ENCODE measurements around the gene VPS11. TPM values are rescaled to one million over a fixed set of nuclear protein-coding genes. Genes with fewer than 3 reads are reported as not detected.

VPS11 gene
- 10 to 100 TPM; 11.8 to 39.0 (median 21.2) TPM for total RNA-seq

DNA sequence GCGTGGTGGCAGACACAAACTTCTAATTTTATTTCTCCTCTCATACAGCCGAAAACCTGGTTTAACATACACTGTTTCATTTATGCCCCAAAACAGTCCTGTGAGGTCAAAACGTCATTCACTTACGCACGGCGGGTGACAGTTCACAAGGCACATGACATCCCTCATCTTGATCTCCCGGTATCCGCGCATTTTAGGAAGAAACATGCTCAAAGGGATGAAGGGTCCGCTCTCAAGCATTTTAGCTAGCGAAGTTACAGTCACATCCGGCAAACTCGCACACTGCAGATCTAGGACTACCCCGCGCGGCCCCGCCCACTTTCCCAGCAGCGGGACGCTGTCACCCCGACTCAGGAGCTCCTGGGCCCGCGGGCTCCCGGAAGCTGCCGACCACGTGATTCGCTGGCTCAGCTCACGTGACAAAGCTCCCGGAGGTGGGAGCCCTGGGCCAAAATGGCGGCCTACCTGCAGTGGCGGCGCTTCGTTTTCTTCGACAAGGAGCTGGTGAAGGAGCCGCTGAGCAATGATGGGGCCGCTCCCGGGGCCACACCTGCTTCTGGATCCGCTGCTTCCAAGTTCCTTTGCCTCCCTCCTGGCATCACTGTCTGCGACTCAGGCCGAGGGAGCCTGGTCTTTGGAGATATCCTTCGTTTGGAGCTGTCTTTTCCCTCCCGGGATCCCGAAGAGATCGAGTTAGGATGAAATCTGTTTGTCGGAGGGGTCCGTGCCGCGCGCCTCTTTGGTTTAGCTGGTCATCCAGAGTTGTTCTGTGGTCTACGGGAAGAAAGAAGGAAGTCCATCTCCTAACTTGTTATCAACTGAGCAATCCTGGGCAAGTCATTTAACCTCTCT is at the start of gene VPS11:
Gene VPS11, plus strand, starts transcription at position 448 of the 852 bp plus-strand sequence. Its CDS starts 6 bp downstream, at position 454.
- Histone ChIP-seq H3K4me3 (peak within 1 kb of the TSS; percentile 67 to 82 (median 73)), H3K27ac (peak within 1 kb of the TSS; percentile 50 to 78), H3K4me1 (replicated peaks in 1 of 2) (peaks cover 6 to 9% of the 10 kb centered on the region in 2 donors)
- in situ Hi-C loops (cut with MboI; ENCODE audit: low pct_unique_long_range_greater_than_20kb in 2 of 9, low sequenced_read_pairs in 9 of 9, unreplicated experiment in 9 of 9): no loop called here
- peak; percentile 92 to 100 (median 99) for ATAC-seq (replicated peaks in 6 of 8)
- WGBS, 10 experiments: 0 to 7% (median 0%) methylated on average over 2 to 35 of the region's 49 CpGs; no CpG with 5 or more reads in 2 of the 10 experiments

DNA sequence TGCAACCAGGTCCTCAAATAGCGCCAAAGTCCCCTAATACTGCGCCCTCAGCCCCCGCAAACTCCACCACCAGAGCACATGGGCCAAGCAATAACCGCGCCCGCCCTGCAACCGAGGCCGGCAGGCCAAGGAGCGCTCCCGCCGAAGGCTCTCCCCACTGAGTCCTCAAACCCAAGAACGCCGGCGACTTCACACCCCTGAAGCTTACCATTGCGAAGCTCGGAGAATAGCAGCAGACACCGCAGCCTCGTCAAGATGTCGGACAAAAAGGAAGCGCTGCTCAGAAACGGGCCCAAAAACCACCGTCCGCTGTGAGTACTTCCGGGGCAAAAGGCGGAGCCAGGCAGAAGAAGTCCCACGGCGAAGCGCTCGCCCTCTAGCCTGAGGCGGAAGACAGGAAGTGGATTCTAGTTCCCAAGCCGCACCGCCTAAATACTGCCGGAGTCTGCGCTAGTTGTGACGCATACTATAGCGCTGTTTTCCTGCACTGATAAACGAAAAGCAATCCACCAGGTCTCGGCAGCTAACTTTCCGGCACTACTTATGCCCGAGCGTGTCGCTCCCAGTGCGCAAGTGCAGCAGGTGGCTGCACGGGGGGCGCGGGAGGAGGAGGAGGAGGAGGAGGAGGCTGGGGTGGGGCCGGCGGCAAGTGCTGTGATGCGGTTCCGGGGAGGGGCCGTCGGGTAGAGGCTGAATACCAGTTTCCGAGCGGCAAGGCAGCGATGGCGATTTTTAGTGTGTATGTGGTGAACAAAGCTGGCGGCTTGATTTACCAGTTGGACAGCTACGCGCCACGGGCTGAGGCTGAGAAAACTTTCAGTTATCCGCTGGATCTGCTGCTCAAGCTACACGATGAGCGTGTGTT is 49.3 kb upstream of the VPS11 start, which contains the start of the genes RPS25 and TRAPPC4:
Gene RPS25, minus strand, starts transcription at position 270 of the 865 bp plus-strand sequence. Its CDS starts 59 bp downstream, at position 211.
Gene TRAPPC4, plus strand, starts transcription at position 693 of the 865 bp plus-strand sequence. Its CDS starts 30 bp downstream, at position 723.
- 0 to 20% (median 0%) methylated on average over 1 to 16 of the region's 63 CpGs; no CpG with 5 or more reads in 3 of the 10 experiments for WGBS, 10 experiments
- H3K4me3 ChIP-seq: peak within 1 kb of the TSS; percentile 60 to 83 (median 72)
- ATAC-seq (replicated peaks in 6 of 8): peak; percentile 89 to 96 (median 94)
- peaks cover 15 to 19% of the 10 kb centered on the region in 2 donors for H3K4me1 ChIP-seq (replicated peaks in 1 of 2)
- peak within 1 kb of the TSS; percentile 81 to 96 for H3K27ac ChIP-seq
- in situ Hi-C loops (cut with MboI; ENCODE audit: low pct_unique_long_range_greater_than_20kb in 2 of 9, low sequenced_read_pairs in 9 of 9, unreplicated experiment in 9 of 9): no loop called here

DNA sequence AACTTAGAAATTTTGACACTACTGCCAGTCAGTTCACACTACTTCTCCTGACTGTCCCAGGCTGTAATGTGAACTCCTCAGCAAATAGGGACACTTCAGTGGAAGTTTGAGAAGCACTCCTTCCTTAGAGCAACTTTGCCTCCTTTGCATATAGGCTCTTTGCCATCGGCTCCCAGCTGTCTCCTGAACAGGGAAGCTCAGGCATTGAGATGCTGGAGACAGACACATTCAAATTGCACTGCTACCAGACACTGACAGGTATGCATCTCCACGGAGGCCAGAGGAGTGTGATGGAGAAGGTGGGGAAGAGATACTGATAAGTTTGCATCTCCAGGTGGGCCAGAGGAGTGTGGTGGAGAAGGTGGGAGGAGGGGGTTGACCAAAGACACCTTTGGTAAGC is 47.6 kb upstream of the VPS11 start:
- H3K27ac ChIP-seq: no peak overlapping the region
- no peak for ATAC-seq (replicated peaks in 6 of 8)
- H3K4me1 ChIP-seq (replicated peaks in 1 of 2): peaks cover 15 to 19% of the 10 kb centered on the region in 2 donors
- in situ Hi-C loops (cut with MboI; ENCODE audit: low pct_unique_long_range_greater_than_20kb in 2 of 9, low sequenced_read_pairs in 9 of 9, unreplicated experiment in 9 of 9): no loop called here
- peak overlapping the region; percentile 60 to 83 (median 72) for H3K4me3 ChIP-seq
- 20 to 72% (median 45%) methylated on average over 1 to 2 of the region's 2 CpGs; no CpG with 5 or more reads in 4 of the 10 experiments for WGBS, 10 experiments

DNA sequence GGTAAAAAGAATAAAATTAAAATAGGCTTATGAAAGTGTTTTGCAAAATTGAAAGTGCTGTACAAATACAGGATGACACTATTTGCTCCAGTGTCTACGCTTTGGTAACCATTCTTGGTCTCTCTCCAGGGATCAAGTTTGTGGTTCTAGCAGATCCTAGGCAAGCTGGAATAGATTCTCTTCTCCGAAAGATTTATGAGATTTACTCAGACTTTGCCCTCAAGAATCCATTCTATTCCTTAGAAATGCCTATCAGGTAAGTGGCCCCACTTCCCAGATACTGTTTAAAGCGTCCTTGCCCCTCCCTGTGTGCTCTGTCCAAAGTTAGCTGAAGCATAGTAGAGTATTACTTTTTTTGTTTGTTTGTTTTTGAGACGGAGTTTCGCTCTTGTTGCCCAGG is 46.0 kb upstream of the VPS11 start:
- no peak overlapping the region for H3K4me3 ChIP-seq
- 70 to 100% (median 94%) methylated on average over 1 to 4 of the region's 5 CpGs; no CpG with 5 or more reads in 1 of the 10 experiments for WGBS, 10 experiments
- in situ Hi-C loops (cut with MboI; ENCODE audit: low pct_unique_long_range_greater_than_20kb in 2 of 9, low sequenced_read_pairs in 9 of 9, unreplicated experiment in 9 of 9): no loop called here
- no peak for ATAC-seq (replicated peaks in 6 of 8)
- peaks cover 15 to 17% of the 10 kb centered on the region in 2 donors for H3K4me1 ChIP-seq (replicated peaks in 1 of 2)
- no peak overlapping the region for H3K27ac ChIP-seq

DNA sequence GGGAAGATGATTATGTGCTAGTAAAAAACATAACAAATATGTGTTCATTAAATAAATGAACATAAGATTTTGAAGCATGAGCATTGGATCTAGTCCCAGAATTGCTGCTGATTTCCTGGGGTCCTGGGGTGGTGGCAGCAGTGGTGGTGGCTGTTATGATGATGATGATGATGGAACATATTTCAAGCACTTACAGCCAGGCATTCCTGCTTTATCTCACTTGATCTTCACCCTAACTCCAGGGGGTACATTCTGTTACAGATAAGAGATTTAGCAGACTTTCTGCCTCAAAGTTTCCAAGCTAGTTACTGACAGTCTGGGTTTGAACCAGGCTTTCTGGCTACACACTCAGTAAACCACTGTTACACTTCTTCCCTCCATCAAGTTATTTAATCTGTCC is 43.9 kb upstream of the VPS11 start:
- H3K4me1 ChIP-seq (replicated peaks in 1 of 2): peaks cover 10 to 11% of the 10 kb centered on the region in 2 donors
- in situ Hi-C loops (cut with MboI; ENCODE audit: low pct_unique_long_range_greater_than_20kb in 2 of 9, low sequenced_read_pairs in 9 of 9, unreplicated experiment in 9 of 9): no loop called here
- no peak overlapping the region for H3K27ac ChIP-seq
- no peak for ATAC-seq (replicated peaks in 6 of 8)
- no peak overlapping the region for H3K4me3 ChIP-seq

DNA sequence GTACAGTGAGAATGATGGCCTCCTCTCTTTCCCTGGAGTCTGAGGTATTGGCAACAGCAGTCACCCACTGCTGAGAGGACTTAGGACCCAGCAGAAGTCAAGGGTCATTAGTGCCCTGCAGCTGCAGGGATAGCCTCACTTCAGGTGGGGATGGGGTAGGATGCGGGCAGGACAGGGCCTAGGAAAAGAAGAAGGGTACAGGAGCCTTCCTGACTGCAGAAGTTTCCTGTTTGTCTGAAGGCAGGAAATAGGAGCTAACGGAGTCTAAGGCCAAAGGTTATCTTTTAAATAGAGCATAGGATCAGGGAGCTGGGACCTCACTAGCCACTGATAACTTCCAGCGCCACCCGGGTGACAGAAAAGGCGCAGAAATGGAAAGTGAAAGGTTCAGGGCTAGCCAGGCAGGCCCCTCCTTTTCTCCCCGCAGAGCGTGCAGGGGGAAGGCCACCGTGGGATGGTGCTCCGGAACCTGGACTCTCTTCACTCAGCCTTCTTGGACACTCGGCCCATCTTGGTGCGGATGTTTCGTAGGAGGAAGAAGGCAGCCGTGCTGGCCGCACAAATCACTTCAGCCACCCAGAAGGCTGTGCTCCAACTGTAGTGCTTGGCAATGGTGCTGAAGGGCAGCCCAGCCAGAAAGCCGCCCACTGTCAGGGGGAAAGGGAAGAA is 43.1 kb upstream of the VPS11 start:
- H3K4me1 ChIP-seq (replicated peaks in 1 of 2): peaks cover 17 to 18% of the 10 kb centered on the region in 2 donors
- no peak overlapping the region for H3K27ac ChIP-seq
- 74 to 100% (median 85%) methylated on average over 1 to 11 of the region's 15 CpGs; no CpG with 5 or more reads in 2 of the 10 experiments for WGBS, 10 experiments
- ATAC-seq (replicated peaks in 6 of 8): no peak
- no peak overlapping the region for H3K4me3 ChIP-seq
- in situ Hi-C loops (cut with MboI; ENCODE audit: low pct_unique_long_range_greater_than_20kb in 2 of 9, low sequenced_read_pairs in 9 of 9, unreplicated experiment in 9 of 9): no loop called here

DNA sequence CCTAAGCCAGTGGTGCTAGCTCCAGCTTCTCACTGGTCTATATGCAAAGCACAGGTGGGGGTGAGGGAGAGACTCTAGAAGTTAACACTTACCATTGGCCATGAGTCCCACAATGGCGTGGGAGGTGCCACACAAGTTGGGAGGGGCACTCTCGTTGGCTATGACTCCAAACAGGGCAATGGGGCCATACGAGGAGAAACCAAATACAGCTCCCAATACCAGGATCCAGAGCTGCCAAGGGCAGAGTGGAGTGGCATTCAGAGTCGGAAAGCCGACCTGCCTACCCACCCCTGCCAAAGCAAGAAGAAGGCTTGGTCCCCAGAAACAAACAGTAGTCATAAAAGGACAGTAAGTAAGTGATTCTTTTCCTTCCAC is 42.5 kb upstream of the VPS11 start:
- in situ Hi-C loops (cut with MboI; ENCODE audit: low pct_unique_long_range_greater_than_20kb in 2 of 9, low sequenced_read_pairs in 9 of 9, unreplicated experiment in 9 of 9): no loop called here
- H3K4me3 ChIP-seq: no peak overlapping the region
- no peak for ATAC-seq (replicated peaks in 6 of 8)
- 83 to 100% (median 93%) methylated on average over 1 to 3 of the region's 5 CpGs; no CpG with 5 or more reads in 3 of the 10 experiments for WGBS, 10 experiments
- H3K27ac ChIP-seq: no peak overlapping the region
- peaks cover 12 to 17% of the 10 kb centered on the region in 2 donors for H3K4me1 ChIP-seq (replicated peaks in 1 of 2)

DNA sequence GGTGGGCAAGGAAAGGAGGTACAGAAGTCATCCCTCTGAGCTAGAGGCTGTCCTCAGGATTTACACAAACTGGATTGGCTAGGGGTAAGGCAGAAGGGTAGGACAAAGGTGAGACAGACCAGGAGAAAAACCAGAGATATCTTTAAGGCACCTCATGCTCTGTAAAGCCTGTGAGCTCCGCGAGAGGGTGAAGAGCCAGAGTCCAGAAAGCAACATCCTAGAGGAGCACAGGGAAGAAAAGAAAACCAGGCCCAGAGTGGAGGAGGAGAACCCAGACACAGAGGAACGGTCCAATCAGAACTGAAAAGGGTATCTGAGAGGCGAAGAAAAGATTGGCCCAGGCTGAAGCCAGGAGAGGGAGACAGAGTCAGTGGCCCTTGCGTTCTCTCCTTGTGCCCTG is 42.1 kb upstream of the VPS11 start:
- Histone ChIP-seq H3K4me1 (replicated peaks in 1 of 2) (peaks cover 9 to 15% of the 10 kb centered on the region in 2 donors), H3K4me3 (no peak overlapping the region), H3K27ac (no peak overlapping the region)
- ATAC-seq (replicated peaks in 6 of 8): no peak
- in situ Hi-C loops (cut with MboI; ENCODE audit: low pct_unique_long_range_greater_than_20kb in 2 of 9, low sequenced_read_pairs in 9 of 9, unreplicated experiment in 9 of 9): no loop called here
- 80 to 100% (median 95%) methylated on average over 1 to 4 of the region's 5 CpGs; no CpG with 5 or more reads in 3 of the 10 experiments for WGBS, 10 experiments

DNA sequence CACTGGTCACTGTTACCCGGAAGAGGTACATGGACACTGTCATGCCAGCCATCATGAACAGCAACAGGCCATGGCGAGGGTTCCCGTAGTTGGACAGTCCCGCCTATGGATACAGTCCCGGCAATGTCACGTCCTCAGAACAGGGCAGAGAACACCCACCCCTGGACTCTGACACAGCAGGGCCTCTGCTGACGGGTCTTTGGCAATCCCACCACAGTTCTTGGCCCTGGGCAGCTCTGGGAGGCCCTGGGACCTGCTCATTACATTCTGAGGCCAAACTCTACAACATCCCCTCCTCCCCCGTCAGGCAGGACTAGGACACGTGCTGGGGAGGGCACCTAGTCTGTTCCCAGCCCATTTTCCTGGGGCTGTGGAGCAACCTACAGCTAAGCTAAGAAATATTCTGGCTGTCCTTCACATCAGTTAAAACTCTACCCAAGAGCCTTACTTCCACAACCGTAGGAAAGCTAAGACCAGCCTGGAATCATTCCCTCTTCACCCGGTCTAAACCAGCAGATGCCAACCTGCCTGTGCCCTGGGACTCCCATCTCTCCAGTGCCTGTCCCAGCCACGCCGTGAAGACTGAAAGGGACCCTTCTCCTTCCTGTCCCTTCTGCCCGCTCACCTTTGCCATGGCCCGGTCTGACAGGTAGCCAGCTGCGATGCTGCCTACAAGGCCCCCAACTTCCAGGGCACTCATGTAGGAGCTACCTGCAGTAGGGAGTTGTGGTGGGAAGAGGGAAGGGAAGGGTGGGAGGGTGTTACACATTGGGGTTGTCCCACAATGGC is 41.4 kb upstream of the VPS11 start:
- Histone ChIP-seq H3K4me3 (no peak overlapping the region), H3K4me1 (replicated peaks in 1 of 2) (peaks cover 9 to 15% of the 10 kb centered on the region in 2 donors), H3K27ac (no peak overlapping the region)
- in situ Hi-C loops (cut with MboI; ENCODE audit: low pct_unique_long_range_greater_than_20kb in 2 of 9, low sequenced_read_pairs in 9 of 9, unreplicated experiment in 9 of 9): no loop called here
- 86 to 100% (median 96%) methylated on average over 2 to 10 of the region's 16 CpGs; no CpG with 5 or more reads in 3 of the 10 experiments for WGBS, 10 experiments
- ATAC-seq (replicated peaks in 6 of 8): no peak

DNA sequence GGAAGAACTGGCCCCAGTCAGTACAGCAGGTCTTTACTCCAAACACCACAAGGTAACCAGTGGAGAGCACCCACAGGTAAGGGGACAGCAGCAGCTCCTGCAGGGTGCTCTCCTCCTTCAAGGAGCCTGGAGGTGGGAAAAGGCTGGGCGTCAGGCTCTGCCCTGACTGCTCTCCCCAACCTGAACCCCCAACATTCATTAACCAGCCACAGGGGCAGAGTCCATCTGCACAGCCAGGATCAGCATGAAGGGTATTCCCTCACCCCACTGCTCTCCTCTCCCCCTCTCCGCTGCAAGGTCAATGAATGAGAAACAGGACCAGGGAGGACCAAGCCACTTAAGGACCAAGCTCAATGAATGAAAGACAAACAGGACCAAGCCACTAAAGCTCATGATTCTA is 40.6 kb upstream of the VPS11 start:
- ATAC-seq (replicated peaks in 6 of 8): no peak
- Histone ChIP-seq H3K4me1 (replicated peaks in 1 of 2) (peaks cover 9 to 15% of the 10 kb centered on the region in 2 donors), H3K27ac (no peak overlapping the region), H3K4me3 (no peak overlapping the region)
- 100% methylated on average over 1 of the region's 2 CpGs; no CpG with 5 or more reads in 8 of the 10 experiments for WGBS, 10 experiments
- in situ Hi-C loops (cut with MboI; ENCODE audit: low pct_unique_long_range_greater_than_20kb in 2 of 9, low sequenced_read_pairs in 9 of 9, unreplicated experiment in 9 of 9): no loop called here

DNA sequence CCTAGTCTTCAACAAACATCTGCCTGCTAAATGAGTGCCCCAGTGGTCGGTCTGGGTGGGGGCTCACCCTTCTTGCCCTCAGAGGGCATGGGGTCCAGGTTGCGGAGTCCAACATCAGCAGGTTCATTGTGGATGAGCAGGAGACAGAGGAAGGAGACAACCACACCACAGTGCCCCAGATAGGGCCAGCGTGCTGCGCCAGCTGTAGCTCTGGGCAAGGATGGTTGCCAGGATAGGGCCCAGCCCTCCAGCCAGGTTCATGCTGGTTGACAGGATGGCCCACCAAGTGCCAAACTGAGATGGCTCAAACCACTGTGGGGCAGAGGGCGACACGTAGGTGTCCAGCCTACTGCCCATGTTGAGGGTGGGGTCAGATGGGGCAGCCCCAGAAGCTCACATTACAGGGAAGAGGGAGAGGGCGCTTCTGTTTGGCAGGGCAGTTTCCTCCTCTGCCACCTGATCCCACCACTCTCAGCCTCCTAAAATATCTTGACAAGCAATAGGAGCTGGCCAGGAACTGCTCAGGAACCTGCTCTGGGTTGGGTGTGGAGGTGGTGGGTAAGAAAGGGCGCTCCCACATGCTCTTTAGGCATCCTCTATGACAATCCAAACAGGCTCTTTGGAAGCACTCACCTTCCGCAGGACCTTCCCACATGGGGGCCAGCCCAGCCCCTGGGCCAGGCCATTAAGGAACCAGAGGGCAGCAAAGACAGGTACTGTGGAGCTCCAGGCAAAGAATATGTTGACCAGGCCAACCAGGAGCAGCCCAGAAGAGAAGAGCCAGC is 39.9 kb upstream of the VPS11 start:
- ATAC-seq (replicated peaks in 6 of 8): no peak
- no peak overlapping the region for H3K27ac ChIP-seq
- in situ Hi-C loops (cut with MboI; ENCODE audit: low pct_unique_long_range_greater_than_20kb in 2 of 9, low sequenced_read_pairs in 9 of 9, unreplicated experiment in 9 of 9): no loop called here
- H3K4me3 ChIP-seq: no peak overlapping the region
- WGBS, 10 experiments: 80 to 100% (median 95%) methylated on average over 1 to 4 of the region's 9 CpGs; no CpG with 5 or more reads in 4 of the 10 experiments
- H3K4me1 ChIP-seq (replicated peaks in 1 of 2): peaks cover 9 to 15% of the 10 kb centered on the region in 2 donors

Measured in motor neuron (in vitro differentiated cells).